ENCODE measurements around the gene XPO6.

The XPO6 gene

GRCh38 chr16:28063591-28064061, 148.1 kb downstream of the XPO6 start, which contains the start of gene GSG1L:
Gene GSG1L (minus strand): TSS chr16:28063714. CDS start chr16:28063424, 290 bp downstream.
- no peak within 1 kb of the TSS for H2BK120ac ChIP-seq (ENCODE audit: low read depth, low read length)
- H3K56ac ChIP-seq (ENCODE audit: low read length) = no peak within 1 kb of the TSS
- no peak for DNase-seq
- peak within 1 kb of the TSS; percentile 52 for H3K4me2 ChIP-seq (ENCODE audit: low read length)
- no peak within 1 kb of the TSS for H2BK5ac ChIP-seq (ENCODE audit: low read length)
- no peak within 1 kb of the TSS for H3K9ac ChIP-seq (ENCODE audit: low read length)
- no peak within 1 kb of the TSS for H3K4ac ChIP-seq (ENCODE audit: low read depth, low read length)
- no peak within 1 kb of the TSS for H2AK5ac ChIP-seq (ENCODE audit: low read length)
- H3K79me2 ChIP-seq (ENCODE audit: control insufficient read depth, insufficient read depth, low read length) = no peaks in the 10 kb centered on the region
- no peak within 1 kb of the TSS for H3K27ac ChIP-seq (ENCODE audit: low read depth, low read length)
- peak within 1 kb of the TSS; percentile 45 for H3K23ac ChIP-seq (ENCODE audit: low read length)
- no peak within 1 kb of the TSS for H4K5ac ChIP-seq (ENCODE audit: low read length)
- no CpG with 5 or more reads among the region's 54 CpGs for WGBS (ENCODE audit: extremely low coverage, insufficient coverage, low lambda C conversion rate)
- no peak within 1 kb of the TSS for H3K4me3 ChIP-seq (ENCODE audit: low read length)
- no peaks in the 10 kb centered on the region for H3K36me3 ChIP-seq (ENCODE audit: control insufficient read depth, insufficient read depth, low read length)
- no peaks in the 10 kb centered on the region for H3K79me1 ChIP-seq (ENCODE audit: low read length)
- H2BK15ac ChIP-seq (replicated peaks; ENCODE audit: low read depth) = no peak within 1 kb of the TSS
- no peak within 1 kb of the TSS for H3K18ac ChIP-seq (ENCODE audit: low read length)
- H4K8ac ChIP-seq (ENCODE audit: low read depth, low read length) = no peak within 1 kb of the TSS
- H3K4me1 ChIP-seq (ENCODE audit: control insufficient read depth, low read depth, low read length) = no peaks in the 10 kb centered on the region
- H3K27me3 ChIP-seq (ENCODE audit: insufficient read depth, low read length, poor library complexity) = peaks cover 20% of the 10 kb centered on the region

GRCh38 chr16:28062847-28063521, 148.8 kb downstream of the XPO6 start:
- Histone ChIP-seq H3K27ac (ENCODE audit: low read depth, low read length) (no peak overlapping the region), H3K9ac (ENCODE audit: low read length) (no peak overlapping the region), H3K4me1 (ENCODE audit: control insufficient read depth, low read depth, low read length) (no peaks in the 10 kb centered on the region), H3K4me3 (ENCODE audit: low read length) (no peak overlapping the region), H3K18ac (ENCODE audit: low read length) (no peak overlapping the region), H3K36me3 (ENCODE audit: control insufficient read depth, insufficient read depth, low read length) (no peaks in the 10 kb centered on the region), H4K5ac (ENCODE audit: low read length) (no peak overlapping the region), H2BK120ac (ENCODE audit: low read depth, low read length) (no peak overlapping the region), H3K23ac (ENCODE audit: low read length) (no peak overlapping the region), H3K79me2 (ENCODE audit: control insufficient read depth, insufficient read depth, low read length) (no peaks in the 10 kb centered on the region), H4K8ac (ENCODE audit: low read depth, low read length) (no peak overlapping the region), H2AK5ac (ENCODE audit: low read length) (no peak overlapping the region), H3K79me1 (ENCODE audit: low read length) (no peaks in the 10 kb centered on the region), H3K27me3 (ENCODE audit: insufficient read depth, low read length, poor library complexity) (peaks cover 20% of the 10 kb centered on the region), H2BK15ac (replicated peaks; ENCODE audit: low read depth) (no peak overlapping the region), H3K56ac (ENCODE audit: low read length) (no peak overlapping the region), H3K4me2 (ENCODE audit: low read length) (peak overlapping the region; percentile 52), H3K4ac (ENCODE audit: low read depth, low read length) (no peak overlapping the region), H2BK5ac (ENCODE audit: low read length) (no peak overlapping the region)
- WGBS (ENCODE audit: extremely low coverage, insufficient coverage, low lambda C conversion rate) = no CpG with 5 or more reads among the region's 99 CpGs
- DNase-seq = peak; percentile 21

DNA sequence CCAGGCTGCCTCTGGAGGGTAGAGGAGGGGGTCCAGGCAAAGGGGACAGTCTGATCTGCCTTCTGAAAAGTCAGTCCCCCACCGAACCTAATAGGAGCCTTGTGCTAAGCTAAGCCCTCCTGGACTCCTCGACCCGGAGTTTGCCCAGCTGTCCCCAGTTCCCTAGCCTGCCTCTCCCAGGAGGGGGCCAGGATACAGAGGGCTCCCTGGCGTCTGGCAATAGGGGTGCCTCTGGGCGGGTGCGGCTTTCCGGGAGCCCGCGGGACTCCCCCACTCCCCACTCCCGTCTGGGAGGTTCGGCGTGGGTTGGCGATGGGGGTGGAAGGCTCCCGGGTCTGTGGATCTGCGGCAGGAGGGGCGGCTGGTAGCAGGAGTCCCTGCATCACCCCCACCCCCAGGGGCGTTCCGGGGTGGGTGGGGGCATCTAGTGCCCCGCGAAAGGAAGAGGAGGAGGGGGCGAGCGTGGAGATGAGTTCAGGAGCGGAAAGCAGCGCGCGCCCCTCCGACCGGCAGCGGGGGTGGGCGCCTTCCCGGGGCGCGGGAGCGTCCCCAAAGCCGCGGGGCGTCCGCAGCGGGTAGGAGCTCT, 149.4 kb downstream of the XPO6 start:
- Histone ChIP-seq H3K4me3 (ENCODE audit: low read length) (no peak overlapping the region), H3K18ac (ENCODE audit: low read length) (no peak overlapping the region), H3K27me3 (ENCODE audit: insufficient read depth, low read length, poor library complexity) (peaks cover 20% of the 10 kb centered on the region), H3K4me1 (ENCODE audit: control insufficient read depth, low read depth, low read length) (no peaks in the 10 kb centered on the region), H3K9ac (ENCODE audit: low read length) (no peak overlapping the region), H3K36me3 (ENCODE audit: control insufficient read depth, insufficient read depth, low read length) (no peaks in the 10 kb centered on the region), H2BK5ac (ENCODE audit: low read length) (no peak overlapping the region), H2AK5ac (ENCODE audit: low read length) (no peak overlapping the region), H2BK120ac (ENCODE audit: low read depth, low read length) (no peak overlapping the region), H3K4ac (ENCODE audit: low read depth, low read length) (no peak overlapping the region), H3K79me2 (ENCODE audit: control insufficient read depth, insufficient read depth, low read length) (no peaks in the 10 kb centered on the region), H3K27ac (ENCODE audit: low read depth, low read length) (no peak overlapping the region), H3K56ac (ENCODE audit: low read length) (no peak overlapping the region), H3K4me2 (ENCODE audit: low read length) (peak overlapping the region; percentile 44), H3K23ac (ENCODE audit: low read length) (no peak overlapping the region), H4K8ac (ENCODE audit: low read depth, low read length) (no peak overlapping the region), H4K5ac (ENCODE audit: low read length) (no peak overlapping the region), H2BK15ac (replicated peaks; ENCODE audit: low read depth) (no peak overlapping the region), H3K79me1 (ENCODE audit: low read length) (no peaks in the 10 kb centered on the region)
- no CpG with 5 or more reads among the region's 39 CpGs for WGBS (ENCODE audit: extremely low coverage, insufficient coverage, low lambda C conversion rate)
- DNase-seq = no peak

DNA sequence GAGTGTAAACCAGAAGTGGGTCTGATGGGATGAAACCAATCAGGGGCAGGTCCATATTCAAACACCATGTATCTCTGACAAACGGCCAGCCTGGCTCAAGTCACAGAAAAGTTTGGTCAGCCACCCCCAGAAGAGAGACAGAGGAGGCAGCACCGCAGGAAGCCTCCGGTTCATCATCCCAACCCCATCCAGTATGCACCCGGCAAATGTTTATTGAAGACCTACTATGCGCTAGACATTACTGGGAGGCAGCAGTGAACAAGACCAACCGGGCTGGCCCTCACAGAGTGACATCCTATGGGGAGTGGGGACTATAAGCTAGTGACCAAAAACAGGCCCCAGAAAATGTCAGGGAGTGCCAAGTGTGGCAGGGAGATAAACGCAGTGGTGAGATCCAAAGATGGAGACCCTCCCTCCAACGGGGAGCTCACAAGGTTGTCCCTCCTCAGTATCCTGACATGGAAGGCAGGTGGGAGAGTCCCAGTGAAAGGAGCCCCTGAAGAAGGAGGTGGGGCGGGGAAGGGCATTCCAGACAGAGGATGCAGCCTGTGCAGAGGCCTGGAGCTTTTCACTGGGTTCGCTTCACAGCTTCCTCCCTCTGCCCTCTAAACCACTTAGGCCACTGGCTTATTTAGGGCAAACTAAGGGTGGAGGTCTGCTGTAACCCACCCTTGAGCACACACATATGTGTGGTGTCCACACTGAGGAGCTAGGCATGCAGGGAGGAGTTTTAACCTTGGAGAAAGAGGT, 150.2 kb downstream of the XPO6 start:
- no peak overlapping the region for H3K18ac ChIP-seq (ENCODE audit: low read length)
- no CpG with 5 or more reads among the region's 10 CpGs for WGBS (ENCODE audit: extremely low coverage, insufficient coverage, low lambda C conversion rate)
- H4K5ac ChIP-seq (ENCODE audit: low read length) = no peak overlapping the region
- H3K27me3 ChIP-seq (ENCODE audit: insufficient read depth, low read length, poor library complexity) = peaks cover 20% of the 10 kb centered on the region
- no peak for DNase-seq
- H2AK5ac ChIP-seq (ENCODE audit: low read length) = no peak overlapping the region
- H3K4me1 ChIP-seq (ENCODE audit: control insufficient read depth, low read depth, low read length) = no peaks in the 10 kb centered on the region
- H2BK5ac ChIP-seq (ENCODE audit: low read length) = no peak overlapping the region
- no peak overlapping the region for H3K4ac ChIP-seq (ENCODE audit: low read depth, low read length)
- no peak overlapping the region for H2BK120ac ChIP-seq (ENCODE audit: low read depth, low read length)
- no peaks in the 10 kb centered on the region for H3K36me3 ChIP-seq (ENCODE audit: control insufficient read depth, insufficient read depth, low read length)
- H3K4me3 ChIP-seq (ENCODE audit: low read length) = no peak overlapping the region
- H3K4me2 ChIP-seq (ENCODE audit: low read length) = no peak overlapping the region
- no peaks in the 10 kb centered on the region for H3K79me2 ChIP-seq (ENCODE audit: control insufficient read depth, insufficient read depth, low read length)
- H3K23ac ChIP-seq (ENCODE audit: low read length) = no peak overlapping the region
- H3K27ac ChIP-seq (ENCODE audit: low read depth, low read length) = no peak overlapping the region
- no peak overlapping the region for H2BK15ac ChIP-seq (replicated peaks; ENCODE audit: low read depth)
- no peak overlapping the region for H3K9ac ChIP-seq (ENCODE audit: low read length)
- no peak overlapping the region for H4K8ac ChIP-seq (ENCODE audit: low read depth, low read length)
- no peak overlapping the region for H3K56ac ChIP-seq (ENCODE audit: low read length)
- no peaks in the 10 kb centered on the region for H3K79me1 ChIP-seq (ENCODE audit: low read length)

GRCh38 chr16:28059841-28060575, 151.8 kb downstream of the XPO6 start:
- H2BK120ac ChIP-seq (ENCODE audit: low read depth, low read length) = no peak overlapping the region
- H4K8ac ChIP-seq (ENCODE audit: low read depth, low read length) = no peak overlapping the region
- no peak overlapping the region for H2BK5ac ChIP-seq (ENCODE audit: low read length)
- no CpG with 5 or more reads among the region's 12 CpGs for WGBS (ENCODE audit: extremely low coverage, insufficient coverage, low lambda C conversion rate)
- no peak overlapping the region for H3K23ac ChIP-seq (ENCODE audit: low read length)
- DNase-seq = no peak
- no peak overlapping the region for H3K4ac ChIP-seq (ENCODE audit: low read depth, low read length)
- no peaks in the 10 kb centered on the region for H3K36me3 ChIP-seq (ENCODE audit: control insufficient read depth, insufficient read depth, low read length)
- no peak overlapping the region for H3K4me2 ChIP-seq (ENCODE audit: low read length)
- H3K9ac ChIP-seq (ENCODE audit: low read length) = no peak overlapping the region
- no peak overlapping the region for H2AK5ac ChIP-seq (ENCODE audit: low read length)
- no peak overlapping the region for H3K56ac ChIP-seq (ENCODE audit: low read length)
- no peak overlapping the region for H3K4me3 ChIP-seq (ENCODE audit: low read length)
- peaks cover 20% of the 10 kb centered on the region for H3K27me3 ChIP-seq (ENCODE audit: insufficient read depth, low read length, poor library complexity)
- no peaks in the 10 kb centered on the region for H3K4me1 ChIP-seq (ENCODE audit: control insufficient read depth, low read depth, low read length)
- no peak overlapping the region for H4K5ac ChIP-seq (ENCODE audit: low read length)
- no peaks in the 10 kb centered on the region for H3K79me1 ChIP-seq (ENCODE audit: low read length)
- no peak overlapping the region for H2BK15ac ChIP-seq (replicated peaks; ENCODE audit: low read depth)
- no peak overlapping the region for H3K27ac ChIP-seq (ENCODE audit: low read depth, low read length)
- no peak overlapping the region for H3K18ac ChIP-seq (ENCODE audit: low read length)
- H3K79me2 ChIP-seq (ENCODE audit: control insufficient read depth, insufficient read depth, low read length) = no peaks in the 10 kb centered on the region
